Left forelimb (tissue), 1 donor: ENCODE measurements around the gene SLC5A2.
"Not testable (repeated sequence)": the region's sequence is repeated elsewhere in the genome, so short reads cannot be mapped to it uniquely, and the experiment has no call there.

Experiments used
- DNase-seq: peaks from one replicate; pipeline ENCODE4 v3.0.0-alpha.2; 2018; ENCODE audit warnings: low spot score

The SLC5A2 gene

DNA sequence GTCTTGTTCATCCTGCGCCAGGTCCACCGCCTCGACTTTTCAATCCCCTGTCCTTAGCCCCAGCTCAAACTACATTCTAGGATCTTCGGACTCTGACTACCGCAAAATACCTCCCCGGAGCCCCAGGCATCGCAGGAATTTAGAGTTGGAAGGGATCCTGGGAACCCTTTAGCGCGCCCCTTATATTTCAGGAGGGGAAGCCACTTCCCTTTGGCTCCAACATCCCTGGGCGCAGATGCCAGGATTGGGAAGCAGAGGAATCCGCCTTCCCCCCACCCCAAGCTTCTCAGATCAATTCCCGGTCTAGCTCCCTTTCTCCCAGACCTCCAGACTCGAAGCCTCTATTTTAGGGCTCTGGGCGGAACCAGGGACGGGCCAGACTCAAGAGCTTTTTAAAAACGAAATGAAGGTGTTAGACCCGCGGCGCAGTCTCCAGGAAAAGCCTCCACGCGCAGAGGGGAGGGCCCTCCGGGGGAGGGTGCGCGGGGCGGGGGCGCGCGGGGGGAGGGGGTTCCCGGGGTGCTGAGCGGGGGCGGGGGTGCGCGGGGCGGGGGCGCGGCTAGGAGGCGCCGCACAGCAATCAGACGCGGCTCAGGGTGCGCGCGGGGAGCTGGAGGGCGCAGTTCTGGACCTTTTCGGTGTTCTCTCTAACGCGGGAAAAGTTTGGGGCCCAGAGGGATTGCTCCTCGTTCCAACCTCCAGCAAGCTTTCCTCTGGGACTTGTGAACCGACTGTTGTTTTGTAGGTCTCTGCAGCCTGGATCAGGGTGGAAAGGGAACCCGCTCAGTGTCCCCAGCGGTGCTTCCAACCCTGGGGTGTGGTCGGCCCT lies 46.4 kb downstream of the SLC5A2 start:
- no peak for DNase-seq

GRCh38 chr16:31529937-31530312 lies 47.0 kb downstream of the SLC5A2 start:
- no peak for DNase-seq

GRCh38 chr16:31530405-31530804 lies 47.5 kb downstream of the SLC5A2 start:
- no peak for DNase-seq

DNA sequence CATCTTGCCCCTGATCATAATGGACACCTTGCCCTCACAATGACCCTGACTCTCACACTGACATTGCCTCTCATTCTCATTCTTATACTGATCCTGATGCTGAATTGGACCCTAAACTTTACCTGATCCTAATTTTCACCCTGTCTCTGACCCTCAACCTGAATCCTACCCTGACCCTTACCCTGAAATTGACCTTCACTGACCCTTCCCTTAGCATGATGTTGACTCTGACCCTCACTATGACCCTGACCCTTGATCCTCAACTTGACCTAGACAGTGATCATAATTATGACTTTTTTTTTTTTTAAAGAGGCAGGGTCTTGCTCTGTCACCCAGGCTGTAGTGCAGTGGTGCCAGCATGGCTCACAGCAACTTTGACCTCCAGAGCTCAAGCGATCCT lies 48.2 kb downstream of the SLC5A2 start:
- DNase-seq: no peak

- no peak for DNase-seq
Observed at GRCh38 chr16:31532120-31532519, 49.2 kb downstream of the SLC5A2 start.

- no peak for DNase-seq
Observed at GRCh38 chr16:31532896-31533295, 50.0 kb downstream of the SLC5A2 start.

DNA sequence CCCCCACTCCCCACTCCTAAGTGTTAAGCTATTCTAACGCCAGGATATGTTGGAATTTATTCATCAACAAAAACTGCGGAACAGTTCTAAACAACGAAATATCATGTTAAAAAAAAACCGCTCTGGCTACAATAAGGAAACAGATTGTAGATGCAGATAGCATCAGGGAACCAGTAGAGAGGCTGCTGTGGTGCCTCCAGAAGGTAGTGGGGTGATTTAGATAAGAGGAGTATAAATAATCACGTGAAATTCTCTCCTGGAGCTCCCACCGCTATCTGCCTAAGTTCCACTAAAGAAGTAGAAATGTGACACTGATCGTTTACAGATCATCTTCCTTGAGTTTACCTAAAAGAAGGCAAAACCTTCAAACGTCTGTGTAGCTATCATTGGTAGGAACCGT lies 52.8 kb downstream of the SLC5A2 start:
- DNase-seq: no peak

DNA sequence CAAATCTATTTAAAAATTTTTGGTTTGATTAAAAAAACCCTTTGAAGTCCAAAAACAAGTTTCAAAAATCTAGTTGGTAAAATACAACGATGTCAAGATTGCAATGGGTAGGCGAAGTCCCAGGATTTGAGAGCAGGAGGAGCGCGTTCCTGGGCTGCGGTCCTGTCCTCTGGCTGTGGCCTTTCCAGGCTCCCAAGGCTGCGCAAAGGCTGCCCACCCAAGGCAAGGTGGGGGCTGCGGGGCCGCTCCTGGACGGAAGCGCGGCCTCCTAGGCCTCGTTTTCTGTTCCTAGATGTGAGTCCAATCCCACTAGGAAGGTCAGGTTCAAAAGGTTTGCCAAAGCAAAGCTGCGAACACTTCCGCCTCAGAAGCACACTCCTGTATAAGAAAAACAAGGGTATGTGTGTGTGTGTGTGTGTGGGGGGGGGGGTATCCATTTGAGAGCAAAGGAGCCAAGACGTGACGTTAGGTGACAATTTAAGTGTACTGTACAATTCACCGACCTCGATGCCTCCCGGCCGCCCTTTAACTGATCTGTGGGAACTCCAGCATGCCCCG lies 54.0 kb downstream of the SLC5A2 start:
- DNase-seq: no peak

- no peak for DNase-seq
Observed at GRCh38 chr16:31537362-31538242, 54.7 kb downstream of the SLC5A2 start.

GRCh38 chr16:31538243-31538598 lies 55.3 kb downstream of the SLC5A2 start:
- DNase-seq: not testable (repeated sequence)

DNA sequence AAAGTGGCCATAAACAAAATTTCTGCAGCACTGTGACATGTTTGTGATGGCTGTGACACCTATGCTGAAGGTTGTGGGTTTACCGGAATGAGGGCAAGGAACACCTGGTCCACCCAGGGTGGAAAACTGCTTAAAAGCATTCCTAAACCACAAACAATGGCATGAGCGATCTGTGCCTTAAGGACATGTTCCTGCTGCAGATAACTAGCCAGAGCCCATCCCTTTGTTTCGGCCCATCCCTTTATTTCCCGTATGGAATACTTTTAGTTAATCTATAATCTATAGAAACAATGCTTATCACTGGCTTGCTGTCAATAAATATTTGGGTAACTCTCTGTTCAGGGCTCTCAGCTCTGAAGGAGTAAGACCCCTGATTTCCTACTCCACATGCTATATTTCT lies 56.8 kb downstream of the SLC5A2 start:
- not testable (repeated sequence) for DNase-seq
